Measurements from ENCODE around the gene BCL2L12.

BCL2L12 gene

DNA sequence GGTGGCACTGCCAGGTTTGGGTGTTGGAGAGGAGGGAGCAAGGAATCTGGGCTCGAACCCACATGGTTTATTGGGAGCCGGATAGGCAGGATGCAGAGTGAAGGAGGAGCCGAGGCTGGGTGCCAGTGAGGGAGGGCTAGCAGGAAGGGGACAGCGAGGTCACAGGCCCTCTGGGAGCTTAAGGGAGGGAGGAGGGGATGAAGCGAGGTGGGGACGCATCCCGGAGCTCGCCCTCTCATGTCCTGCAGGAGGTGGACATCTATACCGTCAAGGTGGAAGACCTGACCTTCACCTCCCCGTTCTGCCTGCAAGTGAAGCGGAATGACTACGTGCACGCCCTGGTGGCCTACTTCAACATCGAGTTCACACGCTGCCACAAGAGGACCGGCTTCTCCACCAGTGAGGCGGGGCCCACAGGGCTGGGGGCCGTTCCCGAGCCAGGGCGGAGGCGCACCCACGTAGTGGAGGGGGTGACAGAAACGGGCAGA is 20.2 kb downstream of the BCL2L12 start:
- no peak for DNase-seq (ENCODE audit: low spot score)

DNA sequence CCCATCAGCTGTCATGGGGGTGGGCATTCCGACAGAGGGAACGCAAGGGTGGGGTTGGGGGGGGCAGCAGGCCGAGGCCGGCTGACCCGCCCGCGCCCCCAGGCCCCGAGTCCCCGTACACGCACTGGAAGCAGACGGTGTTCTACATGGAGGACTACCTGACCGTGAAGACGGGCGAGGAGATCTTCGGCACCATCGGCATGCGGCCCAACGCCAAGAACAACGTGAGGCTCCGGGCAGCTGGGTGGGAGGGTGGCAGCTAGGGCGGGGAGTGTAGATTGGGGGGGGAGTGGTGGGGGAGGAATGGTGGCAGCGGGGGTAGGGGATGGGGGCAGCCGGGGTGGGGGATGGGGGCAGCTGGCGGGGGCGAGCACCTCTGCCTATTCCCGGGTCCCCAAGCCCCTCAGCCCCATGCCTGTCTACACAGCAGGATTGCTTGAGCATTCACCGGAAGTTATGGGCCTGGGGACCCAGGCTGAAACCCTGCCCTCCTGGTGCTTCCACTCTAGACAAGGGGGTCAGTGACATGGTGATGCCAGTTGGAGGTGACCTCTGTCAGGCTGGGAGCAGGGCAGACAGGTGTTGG is 20.9 kb downstream of the BCL2L12 start:
- no peak for DNase-seq (ENCODE audit: low spot score)

DNA sequence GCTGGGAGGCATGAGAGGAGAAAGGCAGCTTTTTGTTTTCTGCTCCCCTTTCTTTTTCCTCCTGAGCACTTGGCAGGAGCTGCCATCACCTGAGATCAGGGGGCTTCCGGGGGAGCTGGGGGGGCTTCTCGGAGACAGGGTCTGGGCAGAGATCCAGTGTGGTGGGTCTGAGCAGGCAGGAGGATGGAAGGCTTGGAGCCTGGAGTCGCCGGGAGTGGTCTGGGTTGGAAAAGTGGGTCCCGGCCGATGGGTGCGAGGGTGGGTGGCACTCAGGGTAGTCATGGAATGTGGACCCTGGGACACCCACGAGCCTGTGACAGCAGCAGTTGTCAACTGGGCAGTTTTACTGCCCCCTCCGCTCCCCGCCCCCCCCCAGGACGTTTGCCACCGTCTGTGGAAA is 21.4 kb downstream of the BCL2L12 start:
- no peak for DNase-seq (ENCODE audit: low spot score)

DNA sequence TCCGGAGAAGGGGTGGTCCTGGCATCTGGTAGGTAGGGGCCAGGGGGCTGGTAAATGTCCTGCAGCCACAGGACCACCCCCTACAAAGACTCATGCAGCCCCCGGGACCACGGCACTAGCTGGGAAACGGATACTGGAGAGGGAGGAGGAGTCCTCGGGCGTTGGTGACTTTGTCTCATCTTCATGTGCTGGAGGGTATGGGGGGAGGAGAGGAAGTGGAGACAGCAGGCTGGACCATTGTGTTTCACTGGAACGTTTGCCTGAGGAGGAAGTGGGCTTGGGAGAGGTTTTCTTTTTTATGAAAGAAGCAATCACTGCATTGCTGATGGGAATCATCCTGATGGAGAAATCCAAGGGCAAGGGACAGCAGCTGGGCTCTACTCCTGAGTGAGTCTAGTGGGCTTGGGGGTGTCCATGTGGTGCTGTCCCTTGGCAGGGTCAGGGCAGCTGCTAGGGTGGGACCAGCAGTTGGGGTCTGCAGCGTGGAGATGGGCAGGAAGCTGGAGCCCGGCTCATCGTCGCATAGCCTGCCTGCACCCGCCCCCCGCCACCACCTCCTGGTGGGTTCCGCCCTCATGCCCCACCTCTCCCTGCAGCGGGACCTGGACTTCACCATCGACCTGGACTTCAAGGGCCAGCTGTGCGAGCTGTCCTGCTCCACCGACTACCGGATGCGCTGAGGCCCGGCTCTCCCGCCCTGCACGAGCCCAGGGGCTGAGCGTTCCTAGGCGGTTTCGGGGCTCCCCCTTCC is 22.0 kb downstream of the BCL2L12 start:
- DNase-seq (ENCODE audit: low spot score) = no peak

DNA sequence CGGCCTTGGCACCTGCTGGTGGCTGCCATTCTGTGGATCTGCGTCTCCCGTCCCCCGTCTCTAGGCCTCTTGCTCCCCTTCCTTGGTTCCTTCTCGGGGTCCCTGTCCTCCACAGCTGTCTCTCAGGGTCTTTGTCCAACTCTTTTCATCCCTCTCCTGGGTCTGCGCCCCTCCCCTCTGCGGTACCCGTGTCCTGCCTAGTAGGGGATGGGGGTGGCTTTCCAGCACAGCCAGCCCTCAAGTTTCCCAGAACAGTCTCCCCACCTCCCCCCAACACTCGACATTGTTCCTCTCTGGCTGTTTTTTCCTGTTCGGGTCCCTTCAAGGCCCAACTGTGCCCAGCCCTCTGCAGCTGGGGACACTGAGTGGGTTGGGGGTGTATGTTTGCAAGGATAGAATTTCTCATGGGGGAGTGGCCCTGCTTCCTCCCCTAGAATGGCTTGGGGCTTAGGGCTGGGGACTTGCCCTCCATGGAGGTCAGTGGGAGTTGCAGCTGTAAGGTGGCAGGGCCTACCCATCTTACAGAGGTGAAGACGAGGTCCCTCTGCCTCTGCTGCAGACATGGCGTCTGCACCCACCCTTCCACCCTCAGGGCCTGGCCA is 22.9 kb downstream of the BCL2L12 start:
- no peak for DNase-seq (ENCODE audit: low spot score)

DNA sequence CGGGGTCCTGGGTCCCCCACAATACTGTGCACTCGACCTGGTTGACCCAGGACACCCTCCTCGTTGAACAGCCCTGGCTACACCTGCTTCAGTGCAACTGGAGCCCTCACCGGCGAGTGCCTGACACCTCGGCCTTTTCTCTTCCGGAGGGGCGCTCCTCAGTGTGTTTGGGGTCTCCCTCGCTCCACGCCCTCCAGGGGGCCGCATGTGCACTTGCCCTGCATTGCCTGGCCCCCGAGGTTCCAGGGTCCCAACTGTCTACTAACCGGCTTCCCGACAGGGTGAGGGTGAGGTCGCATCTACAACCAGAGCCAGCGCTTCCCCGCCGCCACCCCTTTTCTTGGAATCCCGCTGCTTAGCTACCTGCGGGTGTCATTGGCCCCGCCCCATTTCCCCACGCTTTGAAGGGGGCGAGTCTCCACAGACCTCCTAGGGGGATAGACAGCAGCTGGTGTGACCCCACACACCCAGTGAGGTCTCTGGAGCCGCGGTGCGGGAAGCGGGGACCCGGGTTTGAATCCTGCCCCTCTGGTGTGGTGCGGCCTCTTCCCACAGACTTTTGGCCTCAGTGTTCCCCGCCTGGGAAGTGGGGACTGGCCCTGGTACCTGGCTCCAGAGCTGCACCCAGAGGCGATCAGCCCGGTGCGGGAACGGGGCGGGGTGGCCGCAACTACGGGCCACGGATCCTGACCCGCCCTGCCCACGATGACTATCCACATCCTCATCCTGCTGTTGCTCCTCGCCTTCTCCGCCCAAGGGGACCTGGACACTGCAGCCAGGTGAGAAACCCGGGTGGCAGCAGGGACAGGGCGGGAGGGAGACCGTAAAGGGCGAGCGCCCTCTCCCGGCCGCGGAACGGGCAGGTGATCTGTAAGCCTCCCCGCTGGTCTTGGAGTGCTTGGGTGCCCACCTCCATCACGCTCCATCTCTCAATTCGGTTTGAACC is 23.7 kb downstream of the BCL2L12 start, which contains the start of gene ADM5:
TSS of gene ADM5 (plus strand) at position 462 of the 946 bp plus-strand sequence. CDS start at position 706, 244 bp downstream.
- peak; percentile 21 for DNase-seq (ENCODE audit: low spot score)

DNA sequence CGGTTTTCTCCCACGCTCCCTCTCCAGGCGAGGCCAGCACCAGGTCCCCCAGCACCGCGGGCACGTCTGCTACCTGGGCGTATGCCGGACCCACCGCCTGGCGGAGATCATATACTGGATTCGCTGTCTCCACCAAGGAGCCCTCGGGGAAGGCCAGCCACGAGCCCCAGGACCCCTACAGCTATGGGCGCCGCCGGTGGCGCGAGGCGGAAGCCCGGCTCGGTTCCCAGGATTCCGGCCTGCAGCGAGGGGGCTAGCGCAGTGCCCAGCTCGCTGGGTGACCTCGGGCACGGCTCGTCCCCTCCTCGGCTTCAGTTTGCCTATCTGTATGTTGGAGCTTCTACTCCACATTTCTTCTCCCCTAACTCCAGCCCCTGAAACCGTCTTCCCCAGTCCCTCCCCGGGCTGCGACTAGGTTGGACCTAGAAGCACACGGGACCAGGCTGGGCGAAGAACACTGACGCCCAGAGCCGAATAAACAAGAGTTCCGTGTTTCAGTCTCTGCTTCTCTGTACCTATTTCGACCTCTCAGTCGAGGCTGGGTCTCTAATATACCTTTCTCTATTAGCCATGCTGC is 24.4 kb downstream of the BCL2L12 start:
- DNase-seq (ENCODE audit: low spot score) = no peak

DNA sequence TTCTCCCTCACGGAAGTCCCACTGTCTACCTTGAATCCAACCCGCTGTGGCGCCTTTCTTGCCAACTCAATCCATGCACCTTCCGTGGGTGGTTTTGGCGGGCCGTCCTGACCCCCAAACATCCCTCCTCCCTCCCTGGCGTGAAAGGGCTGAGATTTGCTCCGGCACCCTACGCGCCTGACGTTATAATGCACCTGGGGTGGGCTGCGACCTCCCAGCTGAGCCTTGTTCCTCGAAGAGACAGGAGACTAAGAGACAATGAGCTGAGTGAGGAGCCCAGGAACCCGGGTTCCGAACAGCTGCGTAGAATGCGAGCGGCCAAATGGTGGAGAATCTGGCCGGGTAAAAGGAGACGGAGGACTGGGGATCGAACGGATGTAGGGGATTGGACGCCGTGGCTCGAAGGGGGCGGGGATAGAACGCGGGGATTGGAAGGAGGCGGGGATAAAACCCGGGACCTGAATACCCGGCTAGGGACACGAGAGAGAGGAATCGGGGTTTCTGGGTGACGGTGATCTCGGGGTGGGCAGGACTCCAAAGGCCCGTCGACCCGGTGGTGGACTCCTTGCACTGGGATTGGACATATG is 25.0 kb downstream of the BCL2L12 start, which contains the start of gene CPT1C:
TSS of gene CPT1C (plus strand) at position 461 of the 587 bp plus-strand sequence. CDS start 1,137 bp downstream, outside the sequence.
- DNase-seq (ENCODE audit: low spot score) = peak; percentile 52

DNA sequence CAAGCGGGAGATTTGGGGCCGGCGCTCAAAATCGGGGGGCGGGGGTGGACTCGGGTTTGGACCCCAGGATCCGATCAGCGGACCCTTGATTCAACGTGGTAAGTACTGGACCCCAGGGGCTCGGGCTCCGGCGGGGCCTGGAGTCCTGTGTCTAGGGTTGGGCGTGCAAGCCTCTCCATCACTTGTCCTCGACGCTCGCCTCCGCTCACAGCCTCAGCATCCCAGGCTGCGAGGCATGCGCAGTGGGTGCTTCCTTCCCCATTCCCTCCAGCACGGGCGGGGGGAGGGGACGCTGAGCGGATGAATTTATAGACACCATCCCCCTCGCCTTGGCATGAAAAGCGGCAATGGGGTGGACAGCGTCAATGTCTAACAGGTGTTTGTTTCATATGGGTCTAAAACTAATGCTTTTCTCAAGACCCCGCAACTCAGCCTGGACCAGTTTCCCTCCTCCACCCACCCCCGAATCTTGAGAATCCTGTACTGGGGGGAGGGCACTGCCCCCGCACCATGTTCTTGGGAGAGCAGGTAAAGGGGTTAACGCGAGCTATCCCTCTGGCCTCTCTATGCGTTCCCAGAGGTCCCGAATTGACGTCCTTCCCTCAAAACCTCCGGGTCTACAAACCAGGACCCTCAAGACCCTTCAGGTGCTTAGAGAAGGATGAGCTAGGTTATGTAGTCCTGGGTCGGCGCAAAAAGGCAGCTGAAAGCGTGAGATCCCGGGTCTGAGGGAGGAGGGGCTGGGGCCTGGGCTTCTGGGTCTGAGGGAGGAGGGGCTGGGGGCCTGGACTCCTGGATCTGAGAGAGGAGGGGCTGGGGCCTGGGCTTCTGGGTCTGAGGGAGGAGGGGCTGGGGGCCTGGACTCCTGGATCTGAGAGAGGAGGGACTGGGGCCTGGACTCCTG is 25.8 kb downstream of the BCL2L12 start:
- peak; percentile 40 for DNase-seq (ENCODE audit: low spot score)

DNA sequence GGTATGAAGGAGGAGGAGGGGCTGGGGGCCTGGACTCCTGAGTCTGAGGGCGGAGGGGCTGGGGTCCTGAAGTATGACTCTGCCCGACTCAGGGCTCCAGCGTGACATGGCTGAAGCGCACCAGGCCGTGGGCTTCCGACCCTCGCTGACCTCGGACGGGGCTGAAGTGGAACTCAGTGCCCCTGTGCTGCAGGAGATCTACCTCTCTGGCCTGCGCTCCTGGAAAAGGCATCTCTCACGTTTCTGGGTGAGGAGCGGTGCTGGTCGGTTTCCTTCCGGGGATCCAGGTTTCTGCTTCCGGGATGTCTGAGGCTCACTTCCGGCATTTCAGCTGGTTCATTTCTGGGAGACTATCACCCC is 26.4 kb downstream of the BCL2L12 start:
- no peak for DNase-seq (ENCODE audit: low spot score)

DNA sequence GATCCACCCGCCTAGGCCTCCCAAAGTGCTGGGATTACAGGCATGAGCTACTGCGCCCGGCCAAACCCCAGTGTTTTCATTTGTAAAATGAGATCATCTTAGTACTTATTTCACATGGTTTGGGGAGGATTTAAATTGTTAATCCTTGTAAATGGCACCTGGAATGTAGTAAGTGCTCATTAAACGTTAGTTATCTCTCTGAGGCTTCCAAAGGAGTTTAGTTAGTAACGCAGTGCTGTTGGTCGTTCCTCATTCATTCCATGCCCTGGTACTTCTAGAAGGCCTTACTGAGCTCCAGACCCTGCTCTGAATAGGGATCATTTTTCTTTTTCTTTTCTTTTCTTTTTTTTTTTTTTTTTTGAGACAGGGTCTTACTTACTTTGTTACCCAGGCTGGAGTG is 30.4 kb downstream of the BCL2L12 start:
- no peak for DNase-seq (ENCODE audit: low spot score)

DNA sequence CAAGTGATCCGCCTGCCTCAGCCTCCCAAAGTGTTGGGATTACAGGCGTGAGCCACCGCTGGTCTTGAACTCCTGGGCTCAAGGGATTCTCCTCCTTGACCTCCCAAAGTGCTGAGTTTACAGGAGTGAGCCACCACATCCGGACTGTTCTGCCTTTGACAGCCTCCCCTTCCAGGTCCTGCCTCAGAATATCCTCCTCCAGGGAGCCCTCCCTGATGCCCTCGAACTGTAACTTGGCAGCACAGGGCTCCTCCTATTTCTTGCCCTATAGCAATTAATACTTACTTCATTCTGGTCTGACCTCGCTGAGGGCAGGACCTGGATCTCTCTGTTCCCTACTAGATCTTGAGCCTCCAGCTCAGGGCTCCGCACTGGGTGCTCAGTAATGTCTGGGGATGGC is 31.1 kb downstream of the BCL2L12 start:
- DNase-seq (ENCODE audit: low spot score) = no peak

DNA sequence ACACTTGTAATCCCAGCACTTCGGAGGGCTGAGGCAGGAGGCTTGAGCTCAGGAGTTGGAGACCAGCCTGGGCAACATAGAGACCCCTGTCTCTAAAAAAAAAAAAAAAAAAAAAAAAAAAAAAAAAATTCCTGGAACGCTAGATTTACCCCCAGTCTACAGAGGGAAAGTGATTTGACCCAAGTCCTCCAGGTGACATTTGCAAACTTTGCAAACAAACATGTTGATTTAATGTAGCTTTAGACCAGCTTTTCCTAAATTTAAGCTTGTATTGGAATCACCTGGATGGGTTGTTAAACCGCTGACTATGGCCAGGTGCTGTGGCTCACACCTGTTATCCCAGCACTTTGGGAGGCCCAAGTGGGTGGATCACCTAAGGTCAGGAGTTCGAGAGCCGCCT is 33.6 kb downstream of the BCL2L12 start:
- DNase-seq (ENCODE audit: low spot score) = no peak

DNA sequence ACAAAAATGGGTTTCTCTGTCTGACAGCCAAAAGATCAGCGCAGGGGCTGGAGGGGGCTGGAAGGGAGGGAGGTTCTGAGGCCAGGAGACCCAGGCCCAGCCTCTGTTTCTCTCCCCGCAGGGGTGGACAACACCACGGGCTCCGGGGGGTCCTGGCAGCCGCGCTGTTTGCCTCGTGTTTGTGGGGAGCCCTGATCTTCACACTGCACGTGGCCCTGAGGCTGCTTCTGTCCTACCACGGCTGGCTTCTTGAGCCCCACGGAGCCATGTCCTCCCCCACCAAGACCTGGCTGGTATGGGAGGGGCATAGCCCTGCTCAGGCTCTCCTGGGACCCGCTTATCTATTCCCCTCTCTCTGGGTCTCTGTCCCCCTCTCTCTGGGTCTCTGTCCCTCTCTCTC is 34.8 kb downstream of the BCL2L12 start:
- no peak for DNase-seq (ENCODE audit: low spot score)

DNA sequence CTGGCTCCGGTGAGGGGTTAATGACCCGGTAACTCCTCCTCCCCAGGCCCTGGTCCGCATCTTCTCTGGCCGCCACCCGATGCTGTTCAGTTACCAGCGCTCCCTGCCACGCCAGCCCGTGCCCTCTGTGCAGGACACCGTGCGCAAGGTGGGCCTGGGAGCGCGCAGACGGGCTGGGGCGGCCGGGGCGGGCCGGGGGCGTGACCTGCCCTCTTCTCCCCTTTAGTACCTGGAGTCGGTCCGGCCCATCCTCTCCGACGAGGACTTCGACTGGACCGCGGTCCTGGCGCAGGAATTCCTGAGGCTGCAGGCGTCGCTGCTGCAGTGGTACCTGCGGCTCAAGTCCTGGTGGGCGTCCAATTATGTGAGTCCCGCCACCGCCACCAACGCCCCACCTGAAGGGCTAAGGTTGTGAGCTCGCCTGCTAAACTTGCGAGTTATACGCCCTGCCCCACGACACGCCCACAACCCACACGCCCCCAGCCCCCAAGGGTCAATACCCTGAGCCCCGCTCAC is 35.6 kb downstream of the BCL2L12 start:
- no peak for DNase-seq (ENCODE audit: low spot score)

DNA sequence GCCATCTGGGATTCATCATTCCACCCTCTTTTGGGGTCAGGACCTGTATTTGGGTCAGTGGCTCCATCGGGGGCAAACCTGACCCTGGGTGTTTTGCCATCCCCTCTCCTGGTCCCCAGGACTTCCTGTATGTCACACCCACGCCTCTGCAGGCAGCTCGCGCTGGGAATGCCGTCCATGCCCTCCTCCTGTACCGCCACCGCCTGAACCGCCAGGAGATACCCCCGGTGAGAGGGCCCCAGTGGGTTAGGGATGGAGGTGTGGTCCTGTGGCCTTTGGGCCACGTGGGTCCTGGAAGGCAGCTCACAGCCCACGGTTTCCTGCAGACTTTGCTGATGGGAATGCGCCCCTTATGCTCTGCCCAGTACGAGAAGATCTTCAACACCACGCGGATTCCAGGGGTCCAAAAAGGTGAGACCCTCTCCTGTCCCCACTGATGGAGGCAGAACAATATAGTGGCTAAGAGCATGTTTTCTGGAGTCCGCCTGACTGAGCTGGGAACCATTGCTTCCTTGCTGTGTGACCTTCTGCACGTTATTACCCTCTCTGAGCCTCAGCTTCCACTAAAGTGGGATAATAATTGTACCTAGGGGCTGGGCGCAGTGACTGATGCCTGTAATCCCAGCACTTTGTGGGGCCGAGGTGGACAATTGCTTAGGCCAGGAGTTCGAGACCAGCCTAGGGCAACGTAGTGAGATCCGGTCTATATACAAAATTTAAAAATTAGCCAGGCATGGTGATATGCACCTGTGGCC is 39.3 kb downstream of the BCL2L12 start:
- no peak for DNase-seq (ENCODE audit: low spot score)

DNA sequence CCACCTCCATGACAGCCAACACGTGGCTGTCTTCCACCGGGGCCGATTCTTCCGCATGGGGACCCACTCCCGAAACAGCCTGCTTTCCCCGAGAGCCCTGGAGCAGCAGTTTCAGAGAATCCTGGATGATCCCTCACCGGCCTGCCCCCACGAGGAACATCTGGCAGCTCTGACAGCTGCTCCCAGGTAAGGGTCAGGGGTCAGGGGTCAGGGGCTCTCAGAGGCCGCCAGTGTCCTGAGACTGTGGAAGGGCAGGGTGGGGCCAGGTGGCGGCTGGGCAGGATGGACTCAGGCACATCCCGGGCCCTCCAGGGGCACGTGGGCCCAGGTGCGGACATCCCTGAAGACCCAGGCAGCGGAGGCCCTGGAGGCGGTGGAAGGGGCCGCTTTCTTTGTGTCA is 40.2 kb downstream of the BCL2L12 start:
- no peak for DNase-seq (ENCODE audit: low spot score)

DNA sequence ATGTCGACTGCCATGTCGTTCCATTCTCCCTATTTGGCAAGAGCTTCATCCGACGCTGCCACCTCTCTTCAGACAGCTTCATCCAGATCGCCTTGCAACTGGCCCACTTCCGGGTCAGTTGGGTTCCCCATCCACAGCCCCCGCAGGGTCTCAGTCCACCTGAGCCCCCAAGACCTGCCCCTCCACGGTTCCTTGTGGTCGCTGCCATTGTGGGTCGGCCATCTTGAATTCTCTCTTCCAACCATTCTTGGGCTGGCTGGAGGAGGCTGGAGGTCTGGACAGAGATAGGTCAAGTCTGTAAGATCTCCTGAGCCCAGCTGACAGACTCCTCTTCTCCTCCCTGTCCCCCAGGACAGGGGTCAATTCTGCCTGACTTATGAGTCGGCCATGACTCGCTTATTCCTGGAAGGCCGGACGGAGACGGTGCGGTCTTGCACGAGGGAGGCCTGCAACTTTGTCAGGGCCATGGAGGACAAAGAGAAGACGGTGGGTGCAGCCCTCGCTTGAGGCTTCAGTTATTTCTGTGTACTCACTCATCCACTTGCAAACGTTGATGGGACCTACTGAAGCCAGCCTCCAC is 44.7 kb downstream of the BCL2L12 start:
- DNase-seq (ENCODE audit: low spot score) = no peak

DNA sequence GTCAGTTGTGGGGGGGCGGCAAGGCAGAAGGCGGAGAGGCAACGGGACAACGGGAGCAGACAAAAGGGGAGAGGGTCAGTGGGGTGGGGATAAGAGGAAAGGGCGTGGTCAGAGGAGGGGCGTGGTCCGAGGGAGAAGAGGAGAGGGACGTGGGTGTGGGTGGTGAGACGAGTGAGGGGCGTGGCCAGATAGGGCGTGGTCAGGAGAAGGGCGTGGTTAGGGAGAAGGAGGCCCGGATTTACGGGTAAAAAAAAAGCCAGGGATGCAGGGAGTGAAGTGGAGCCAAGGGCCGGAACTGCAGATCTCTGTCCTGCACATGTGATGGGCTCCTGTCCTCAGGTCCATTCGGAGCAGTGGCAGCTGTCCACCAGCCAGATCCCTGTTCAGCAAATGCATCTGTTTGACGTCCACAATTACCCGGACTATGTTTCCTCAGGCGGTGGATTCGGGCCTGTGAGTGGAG is 46.7 kb downstream of the BCL2L12 start:
- no peak for DNase-seq (ENCODE audit: low spot score)

Measured in CD4-positive, alpha-beta T cell treated with Interleukin-6 at 100 ng/mL for 8 hours (primary cell).